BJ (cell line): ENCODE results near the gene TMEM266. TPM values are rescaled to one million over a fixed set of nuclear protein-coding genes. Genes with fewer than 3 reads are reported as not detected.

Experiments used
- CTCF ChIA-PET: fragments of 350-600 bp; formaldehyde crosslinking; extraction: SDS; loops from one replicate; lab custom pipeline; 2021; ENCODE audit warnings: antibody characterized with exemption, inconsistent platforms; lab: Yijun Ruan, JAX
- POLR2A ChIA-PET: fragments of 300-600 bp; sonication (Branson Sonifier 250); formaldehyde crosslinking; extraction: SDS; loops from one replicate; lab custom pipeline; 2021; ENCODE audit warnings: antibody characterized with exemption; lab: Charles Lee
- DNase-seq: peaks from one replicate; pipeline ENCODE4 v3.0.0-alpha.2; 2011; ENCODE audit warnings: low read depth
- H3K27me3 ChIP-seq: 2 replicates; pipeline ENCODE4 v1.6.0; 2011; ENCODE audit warnings: low read length; ENCODE audit not compliant: control insufficient read depth, insufficient read depth
- H3K36me3 ChIP-seq: 2 replicates; pipeline ENCODE4 v1.5.1; 2011; ENCODE audit warnings: low read length; ENCODE audit not compliant: control insufficient read depth, insufficient read depth
- H3K4me3 ChIP-seq: 2 replicates; pipeline ENCODE4 v1.5.1; 2011; ENCODE audit warnings: low read depth, mild to moderate bottlenecking, control low read depth, low read length
- polyA plus RNA-seq: library from polyadenylated mRNA; depleted of rRNA; stranded (reverse); fragments of >200 nt; gene quantifications from 2 replicates; pipeline ENCODE4 v1.2.3, GENCODE V29; 2011
- TF ChIP-seq, protein P1 (sequence below): IDR thresholded peaks from 2 replicates; pipeline ENCODE4 v1.5.1; 2011; ENCODE audit warnings: low read depth, mild to moderate bottlenecking, control low read depth, inconsistent platforms, low read length, moderate library complexity; ENCODE audit not compliant: insufficient read depth

Gene TMEM266
- polyA plus RNA-seq, 1 experiment = 0.18 TPM

DNA sequence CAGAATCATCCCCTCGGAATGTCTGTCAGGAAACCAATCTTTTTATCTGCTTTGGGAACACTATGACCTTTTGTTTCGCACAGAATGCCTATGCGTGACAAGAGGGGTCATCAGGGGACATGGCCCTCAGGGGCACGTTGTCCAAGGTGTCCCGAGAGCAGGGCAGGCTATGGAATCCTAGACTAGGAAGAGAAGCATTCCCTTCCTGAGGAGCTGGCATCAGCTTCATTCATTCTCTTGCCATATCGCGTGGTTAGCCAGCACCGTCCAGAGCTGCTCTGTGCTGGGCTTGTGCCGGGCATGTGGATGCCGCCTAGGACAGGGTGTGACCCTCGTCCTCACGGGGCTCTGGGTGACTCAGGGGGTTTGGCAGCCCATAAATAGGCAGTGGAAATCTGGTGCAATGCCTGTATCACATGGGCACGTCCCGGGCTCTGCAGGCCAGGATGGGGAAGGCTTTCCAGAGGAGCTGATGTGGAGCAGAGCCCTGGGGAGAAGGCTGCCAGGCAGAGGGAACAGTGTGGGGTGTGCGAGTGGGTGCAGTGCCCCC is 117.8 kb downstream of the TMEM266 start:
- ChIA-PET POLR2A (interaction anchor here (0.8 kb wide), 1 partner anchor 159 kb away, joined by 3 read pairs; the partner anchor contains the start of gene ISL2), CTCF (interaction anchor here (0.9 to 1.2 kb wide), 3 partner anchors 8 to 19 kb away, joined by 3 read pairs; no protein-coding TSS in a partner anchor)
- peak; percentile 61 for DNase-seq
- no peak overlapping the region for H3K4me3 ChIP-seq
- no peaks in the 10 kb centered on the region for H3K36me3 ChIP-seq
- TF ChIP-seq, protein P1, sequence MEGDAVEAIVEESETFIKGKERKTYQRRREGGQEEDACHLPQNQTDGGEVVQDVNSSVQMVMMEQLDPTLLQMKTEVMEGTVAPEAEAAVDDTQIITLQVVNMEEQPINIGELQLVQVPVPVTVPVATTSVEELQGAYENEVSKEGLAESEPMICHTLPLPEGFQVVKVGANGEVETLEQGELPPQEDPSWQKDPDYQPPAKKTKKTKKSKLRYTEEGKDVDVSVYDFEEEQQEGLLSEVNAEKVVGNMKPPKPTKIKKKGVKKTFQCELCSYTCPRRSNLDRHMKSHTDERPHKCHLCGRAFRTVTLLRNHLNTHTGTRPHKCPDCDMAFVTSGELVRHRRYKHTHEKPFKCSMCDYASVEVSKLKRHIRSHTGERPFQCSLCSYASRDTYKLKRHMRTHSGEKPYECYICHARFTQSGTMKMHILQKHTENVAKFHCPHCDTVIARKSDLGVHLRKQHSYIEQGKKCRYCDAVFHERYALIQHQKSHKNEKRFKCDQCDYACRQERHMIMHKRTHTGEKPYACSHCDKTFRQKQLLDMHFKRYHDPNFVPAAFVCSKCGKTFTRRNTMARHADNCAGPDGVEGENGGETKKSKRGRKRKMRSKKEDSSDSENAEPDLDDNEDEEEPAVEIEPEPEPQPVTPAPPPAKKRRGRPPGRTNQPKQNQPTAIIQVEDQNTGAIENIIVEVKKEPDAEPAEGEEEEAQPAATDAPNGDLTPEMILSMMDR = no peak
- H3K27me3 ChIP-seq = no peaks in the 10 kb centered on the region

GRCh38 chr15:76178296-76179000 is 118.7 kb downstream of the TMEM266 start:
- ChIA-PET CTCF (interaction anchor here (0.9 to 1.2 kb wide), 3 partner anchors 13 to 19 kb away, joined by 3 read pairs; no protein-coding TSS in a partner anchor), POLR2A (interaction anchor here (0.8 kb wide), 1 partner anchor 158 kb away, joined by 3 read pairs; the partner anchor contains the start of gene ISL2)
- Histone ChIP-seq H3K36me3 (no peaks in the 10 kb centered on the region), H3K4me3 (no peak overlapping the region), H3K27me3 (no peaks in the 10 kb centered on the region)
- DNase-seq = no peak
- TF ChIP-seq, protein P1 = no peak

DNA sequence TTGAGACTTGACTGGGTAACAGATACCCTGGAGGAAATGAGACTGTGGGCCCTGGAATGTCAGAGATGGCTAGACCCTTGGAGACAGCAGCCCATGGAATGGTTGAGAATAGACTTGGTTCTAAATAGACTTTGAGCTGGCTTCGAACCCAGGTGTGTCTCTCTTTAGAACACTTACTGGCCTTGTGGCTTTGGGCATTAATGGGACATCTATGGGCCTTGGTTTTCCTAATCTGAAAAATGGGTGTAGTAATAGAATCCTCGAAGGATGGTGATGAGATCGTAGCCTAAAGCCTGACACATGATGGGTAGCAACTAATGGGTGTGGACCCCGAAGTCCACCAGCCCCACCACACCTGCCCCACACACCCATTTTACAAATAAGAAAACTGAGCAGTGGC is 119.2 kb downstream of the TMEM266 start:
- ChIA-PET CTCF (interaction anchor here (1.0 kb wide), 1 partner anchor 20 kb away, joined by 3 read pairs; no protein-coding TSS in a partner anchor), POLR2A (no interaction called here)
- no peak for DNase-seq
- H3K36me3 ChIP-seq = no peaks in the 10 kb centered on the region
- TF ChIP-seq, protein P1 = no peak
- H3K27me3 ChIP-seq = no peaks in the 10 kb centered on the region
- no peak overlapping the region for H3K4me3 ChIP-seq

DNA sequence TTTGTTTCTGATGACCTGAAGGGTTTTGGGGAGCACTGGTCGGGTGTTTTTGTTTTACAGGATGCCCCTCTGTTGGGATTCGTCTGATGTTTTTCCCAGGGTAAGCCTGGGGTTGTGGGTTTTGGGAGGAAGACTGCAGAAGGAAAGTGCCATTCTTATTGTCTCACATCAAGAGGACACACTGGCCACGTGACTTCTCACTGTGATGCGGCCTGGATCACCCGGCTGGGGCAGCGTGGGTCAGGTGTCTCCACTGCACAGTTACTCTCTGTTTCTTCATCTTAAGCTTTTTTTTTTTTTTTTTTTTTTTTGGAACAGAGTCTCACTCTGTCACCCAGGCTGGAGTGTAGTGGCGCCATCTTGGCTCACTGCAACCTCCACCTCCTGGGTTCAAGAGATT is 120.5 kb downstream of the TMEM266 start:
- no peaks in the 10 kb centered on the region for H3K36me3 ChIP-seq
- no peak for DNase-seq
- no peaks in the 10 kb centered on the region for H3K27me3 ChIP-seq
- POLR2A ChIA-PET = no interaction called here
- TF ChIP-seq, protein P1 = no peak
- CTCF ChIA-PET = no interaction called here
- H3K4me3 ChIP-seq = no peak overlapping the region

DNA sequence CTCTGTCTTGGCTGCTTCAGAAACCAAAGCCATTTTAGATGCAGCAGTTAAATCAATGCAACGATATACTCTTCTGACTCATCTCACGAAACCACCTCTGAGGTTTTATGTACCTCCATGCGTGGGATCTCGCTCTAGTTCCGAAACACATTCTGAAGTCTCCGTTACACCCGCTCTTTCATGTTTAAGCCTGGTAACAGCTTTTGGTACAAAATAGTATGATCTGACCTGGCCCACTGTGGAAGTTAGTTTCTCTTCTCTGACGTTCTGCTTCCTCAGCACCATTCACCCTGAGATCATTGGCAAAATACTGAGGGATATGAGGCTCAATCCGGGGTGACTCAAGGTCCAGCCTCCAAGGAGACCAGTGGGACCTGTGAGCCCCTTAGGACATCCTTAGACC is 121.9 kb downstream of the TMEM266 start:
- no peak for DNase-seq
- CTCF ChIA-PET = interaction anchor here (1.0 to 1.3 kb wide), 2 partner anchors 10 to 42 kb away, joined by 5 to 7 read pairs; no protein-coding TSS in a partner anchor
- TF ChIP-seq, protein P1 = no peak
- H3K4me3 ChIP-seq = no peak overlapping the region
- no peaks in the 10 kb centered on the region for H3K36me3 ChIP-seq
- H3K27me3 ChIP-seq = no peaks in the 10 kb centered on the region
- POLR2A ChIA-PET = no interaction called here
